Vagina (tissue), 2 donors: Measurements from ENCODE around the gene GUCY2C.

ENCODE experiments used
- POLR2A ChIP-seq, 2 donors: fragments of 450-650 bp; IDR thresholded peaks; one replicate each; pipeline ENCODE4 v1.6.1; 2017; ENCODE audit warnings: antibody characterized with exemption in 2 of 2, mild to moderate bottlenecking in 2 of 2, moderate library complexity in 2 of 2
- TF ChIP-seq, protein P1 (sequence below), 3 experiments: fragments of 450-650 bp in 2 of 3; fragments of 200-600 bp in 1 of 3; sonication (generic) in 1 of 3; IDR thresholded peaks; one replicate each; pipeline ENCODE4 v1.5.1; 2017 to 2019; ENCODE audit warnings: antibody characterized with exemption in 3 of 3, mild to moderate bottlenecking in 2 of 3, moderate library complexity in 2 of 3

DNA sequence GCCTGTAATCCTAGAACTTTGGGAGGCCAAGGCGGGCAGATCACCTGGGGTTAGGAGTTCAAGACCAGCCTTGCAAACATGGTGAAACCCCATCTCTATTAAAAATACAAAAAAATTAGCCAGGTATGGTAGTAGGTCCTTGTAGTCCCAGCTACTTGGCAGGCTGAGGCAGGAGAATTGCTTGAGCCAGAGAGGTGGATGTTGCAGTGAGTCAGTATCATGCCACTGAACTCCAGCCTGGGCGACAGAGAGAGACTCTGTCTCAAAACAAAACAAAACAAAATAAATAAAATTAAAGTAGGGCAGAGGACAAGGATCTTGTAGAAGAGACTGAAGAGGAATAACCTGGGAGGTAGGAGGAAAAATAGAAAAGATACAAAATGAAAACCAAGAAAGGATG is 45.5 kb upstream of the GUCY2C start:
- TF ChIP-seq, protein P1, sequence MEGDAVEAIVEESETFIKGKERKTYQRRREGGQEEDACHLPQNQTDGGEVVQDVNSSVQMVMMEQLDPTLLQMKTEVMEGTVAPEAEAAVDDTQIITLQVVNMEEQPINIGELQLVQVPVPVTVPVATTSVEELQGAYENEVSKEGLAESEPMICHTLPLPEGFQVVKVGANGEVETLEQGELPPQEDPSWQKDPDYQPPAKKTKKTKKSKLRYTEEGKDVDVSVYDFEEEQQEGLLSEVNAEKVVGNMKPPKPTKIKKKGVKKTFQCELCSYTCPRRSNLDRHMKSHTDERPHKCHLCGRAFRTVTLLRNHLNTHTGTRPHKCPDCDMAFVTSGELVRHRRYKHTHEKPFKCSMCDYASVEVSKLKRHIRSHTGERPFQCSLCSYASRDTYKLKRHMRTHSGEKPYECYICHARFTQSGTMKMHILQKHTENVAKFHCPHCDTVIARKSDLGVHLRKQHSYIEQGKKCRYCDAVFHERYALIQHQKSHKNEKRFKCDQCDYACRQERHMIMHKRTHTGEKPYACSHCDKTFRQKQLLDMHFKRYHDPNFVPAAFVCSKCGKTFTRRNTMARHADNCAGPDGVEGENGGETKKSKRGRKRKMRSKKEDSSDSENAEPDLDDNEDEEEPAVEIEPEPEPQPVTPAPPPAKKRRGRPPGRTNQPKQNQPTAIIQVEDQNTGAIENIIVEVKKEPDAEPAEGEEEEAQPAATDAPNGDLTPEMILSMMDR (IDR thresholded peaks at IDR 0.05), result no peak
- no peak for TF ChIP-seq POLR2A (IDR thresholded peaks at IDR 0.05)
